GM19395 (cell line): ENCODE measurements around the gene MUC3A.

Source experiments
- ATAC-seq: cut with Tn5 transposase; IDR thresholded peaks from one replicate; pipeline ENCODE4 v1.9.1; 2021; ENCODE audit warnings: mild to moderate bottlenecking, moderate library complexity; ENCODE audit not compliant: unreplicated experiment

Gene MUC3A

DNA sequence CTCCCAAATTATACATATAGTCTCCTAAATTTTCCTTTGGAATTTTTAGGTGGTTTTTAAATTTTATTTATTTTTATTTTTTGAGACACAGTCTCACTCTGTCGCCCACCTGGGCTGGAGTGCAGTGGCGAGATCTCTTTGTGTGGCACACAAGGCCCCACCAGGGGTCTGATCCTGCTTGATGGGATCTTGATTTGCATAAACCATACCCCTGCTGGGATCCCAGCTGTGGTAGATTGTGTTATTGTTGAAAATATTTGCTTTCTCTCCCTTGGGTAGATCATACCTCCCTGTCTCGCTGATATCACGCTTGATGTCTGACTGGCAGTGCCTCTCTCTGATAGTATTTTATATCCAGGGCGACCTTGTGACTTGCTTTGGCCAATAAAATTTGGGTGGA is 5.6 kb upstream of the MUC3A start:
- ATAC-seq: no peak

- no peak for ATAC-seq
Observed at GRCh38 chr7:100944138-100944537, 5.2 kb upstream of the MUC3A start.

DNA sequence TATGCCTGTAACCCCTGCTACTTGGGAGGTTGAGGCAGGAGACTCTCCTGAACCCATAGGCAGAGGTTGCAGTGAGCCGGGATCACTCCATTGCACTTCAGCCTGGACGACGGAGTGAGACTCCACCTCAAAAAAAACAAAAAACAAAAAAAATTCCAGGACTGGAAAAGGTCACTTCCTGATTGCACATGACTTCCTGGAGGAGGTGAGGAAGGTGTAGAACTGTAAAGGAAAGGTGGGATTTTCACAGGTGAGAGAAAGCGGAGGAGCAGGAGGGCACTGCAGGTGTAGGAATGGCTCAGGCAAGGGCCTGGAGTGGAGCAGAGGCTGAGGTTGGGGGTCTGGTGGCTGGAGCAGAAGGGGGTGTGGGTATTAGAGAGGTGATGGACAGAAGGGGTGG is 3.2 kb upstream of the MUC3A start:
- ATAC-seq: no peak

GRCh38 chr7:100946766-100947365 is 2.5 kb upstream of the MUC3A start:
- ATAC-seq: no peak

GRCh38 chr7:100947792-100948191 is 1.5 kb upstream of the MUC3A start:
- ATAC-seq: no peak

GRCh38 chr7:100949933-100950443 is 654 bp downstream of the MUC3A start:
- ATAC-seq: no peak

GRCh38 chr7:100951172-100951571 is 1.8 kb downstream of the MUC3A start:
- ATAC-seq: no peak

- ATAC-seq: no peak
Observed at GRCh38 chr7:100951888-100952560, 2.7 kb downstream of the MUC3A start.

- ATAC-seq: no peak
Observed at GRCh38 chr7:100952641-100953040, 3.3 kb downstream of the MUC3A start.

- ATAC-seq: no peak
Observed at GRCh38 chr7:100957832-100958421, 8.6 kb downstream of the MUC3A start.

- no peak for ATAC-seq
Observed at GRCh38 chr7:100959894-100960293, 10.6 kb downstream of the MUC3A start.

- no peak for ATAC-seq
Observed at GRCh38 chr7:100962537-100962936, 13.2 kb downstream of the MUC3A start.

DNA sequence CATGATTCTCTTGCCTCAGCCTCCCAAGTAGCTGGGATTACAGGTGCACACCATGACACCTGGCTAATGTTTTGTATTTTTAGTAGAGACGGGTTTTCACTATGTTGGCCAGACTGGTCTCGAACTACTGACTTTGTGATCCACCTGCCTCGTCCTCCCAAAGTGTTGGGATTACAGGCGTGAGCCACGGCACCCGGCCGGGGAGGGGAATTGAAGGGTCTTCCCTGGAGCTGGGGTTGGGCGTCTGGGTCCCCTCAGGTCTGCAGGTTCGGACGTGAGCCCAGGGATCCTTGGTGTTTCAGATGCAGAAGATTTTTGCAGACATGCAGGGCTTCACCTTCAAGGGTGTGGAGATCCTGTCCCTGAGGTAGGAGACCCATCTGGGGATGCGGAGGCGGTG is 14.1 kb downstream of the MUC3A start:
- ATAC-seq: no peak

GRCh38 chr7:100963874-100964273 is 14.5 kb downstream of the MUC3A start:
- no peak for ATAC-seq

- no peak for ATAC-seq
Observed at GRCh38 chr7:100964630-100965029, 15.3 kb downstream of the MUC3A start.

- no peak for ATAC-seq
Observed at GRCh38 chr7:100965045-100965722, 15.8 kb downstream of the MUC3A start.

DNA sequence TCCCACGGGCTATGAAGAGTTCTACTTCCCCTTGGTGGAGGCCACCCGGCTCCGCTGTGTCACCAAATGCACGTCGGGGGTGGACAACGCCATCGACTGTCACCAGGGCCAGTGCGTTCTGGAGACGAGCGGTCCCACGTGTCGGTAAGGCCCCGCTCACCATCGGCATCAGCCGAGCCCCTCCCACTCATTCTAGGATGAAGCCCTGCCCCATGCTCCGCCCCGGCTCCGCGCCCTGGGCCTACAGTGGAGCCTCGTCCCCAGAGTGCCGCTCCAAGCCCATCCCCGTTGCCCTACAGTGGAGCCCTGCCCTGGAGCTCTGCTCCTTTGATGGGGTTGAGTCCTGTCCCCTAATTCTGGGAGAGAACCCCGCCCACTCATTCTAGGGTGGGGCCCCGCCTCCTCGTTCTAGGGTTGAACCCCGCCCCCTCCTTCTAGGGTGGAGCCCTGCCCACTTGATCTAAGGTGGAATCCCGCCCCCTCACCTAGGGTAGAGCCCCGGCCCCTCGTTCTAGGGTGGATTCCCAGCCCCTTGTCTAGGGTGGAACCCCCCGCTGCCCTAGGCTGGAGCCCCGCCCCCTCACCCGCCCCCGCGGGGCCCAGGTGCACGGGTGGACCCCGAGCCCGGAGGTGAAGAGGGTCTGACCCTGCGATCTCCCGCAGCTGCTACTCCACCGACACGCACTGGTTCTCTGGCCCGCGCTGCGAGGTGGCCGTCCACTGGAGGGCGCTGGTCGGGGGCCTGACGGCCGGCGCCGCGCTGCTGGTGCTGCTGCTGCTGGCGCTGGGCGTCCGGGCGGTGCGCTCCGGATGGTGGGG is 16.6 kb downstream of the MUC3A start:
- no peak for ATAC-seq

- no peak for ATAC-seq
Observed at GRCh38 chr7:100966542-100967291, 17.4 kb downstream of the MUC3A start.

DNA sequence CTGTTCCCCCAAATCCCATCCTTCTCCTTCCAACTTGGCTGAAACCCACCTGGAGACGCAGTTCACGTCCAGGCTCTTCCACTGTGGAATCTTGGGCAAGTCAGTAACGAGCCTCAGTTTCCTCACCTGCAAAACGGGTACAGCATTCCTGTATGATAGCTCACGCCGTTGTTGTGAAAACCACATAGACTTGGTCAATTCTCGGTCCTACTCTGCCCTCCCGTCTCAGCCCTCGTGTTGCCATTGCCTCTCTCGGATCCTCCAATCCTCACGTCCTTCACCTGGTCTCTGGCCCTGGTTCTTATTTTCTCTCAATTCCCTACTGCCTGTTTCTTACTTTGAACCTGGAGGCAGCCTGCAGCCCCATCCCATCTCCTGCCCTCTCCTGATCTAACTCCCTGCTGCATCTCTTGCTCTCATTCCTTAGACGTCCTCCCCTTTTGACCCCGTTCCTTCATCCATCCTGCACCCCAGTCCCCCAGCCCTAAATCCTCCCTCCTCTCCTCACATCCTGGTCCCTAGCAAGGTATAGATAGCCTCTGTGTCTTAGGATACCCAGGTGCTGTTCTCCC is 18.0 kb downstream of the MUC3A start:
- ATAC-seq: no peak

DNA sequence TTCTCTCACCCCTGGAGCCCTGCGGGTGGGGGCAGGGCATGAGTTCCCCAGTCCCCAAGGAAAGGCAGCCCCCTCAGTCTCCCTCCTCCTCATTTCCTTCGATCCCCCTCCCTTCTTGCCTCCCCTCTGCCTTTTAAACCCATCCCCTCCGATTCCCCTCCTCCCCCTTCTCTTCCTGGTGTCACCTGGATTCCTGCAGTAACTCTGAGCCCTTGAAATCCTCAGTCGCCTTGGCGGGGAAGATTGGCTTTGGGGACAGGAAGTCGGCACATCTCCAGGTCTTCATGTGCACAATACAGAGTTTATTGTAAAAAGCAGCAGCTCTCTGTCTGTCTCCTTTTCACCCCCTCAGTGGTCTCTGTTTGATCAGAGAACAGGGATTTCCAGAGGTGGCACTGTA is 18.7 kb downstream of the MUC3A start:
- ATAC-seq: no peak
